ENCODE measurements around the gene TMEM59. TPM values are rescaled to one million over a fixed set of nuclear protein-coding genes. Genes with fewer than 3 reads are reported as not detected.

TMEM59 gene
- total RNA-seq, 2 experiments from 2014 or later = 93.4 to 109 TPM

DNA sequence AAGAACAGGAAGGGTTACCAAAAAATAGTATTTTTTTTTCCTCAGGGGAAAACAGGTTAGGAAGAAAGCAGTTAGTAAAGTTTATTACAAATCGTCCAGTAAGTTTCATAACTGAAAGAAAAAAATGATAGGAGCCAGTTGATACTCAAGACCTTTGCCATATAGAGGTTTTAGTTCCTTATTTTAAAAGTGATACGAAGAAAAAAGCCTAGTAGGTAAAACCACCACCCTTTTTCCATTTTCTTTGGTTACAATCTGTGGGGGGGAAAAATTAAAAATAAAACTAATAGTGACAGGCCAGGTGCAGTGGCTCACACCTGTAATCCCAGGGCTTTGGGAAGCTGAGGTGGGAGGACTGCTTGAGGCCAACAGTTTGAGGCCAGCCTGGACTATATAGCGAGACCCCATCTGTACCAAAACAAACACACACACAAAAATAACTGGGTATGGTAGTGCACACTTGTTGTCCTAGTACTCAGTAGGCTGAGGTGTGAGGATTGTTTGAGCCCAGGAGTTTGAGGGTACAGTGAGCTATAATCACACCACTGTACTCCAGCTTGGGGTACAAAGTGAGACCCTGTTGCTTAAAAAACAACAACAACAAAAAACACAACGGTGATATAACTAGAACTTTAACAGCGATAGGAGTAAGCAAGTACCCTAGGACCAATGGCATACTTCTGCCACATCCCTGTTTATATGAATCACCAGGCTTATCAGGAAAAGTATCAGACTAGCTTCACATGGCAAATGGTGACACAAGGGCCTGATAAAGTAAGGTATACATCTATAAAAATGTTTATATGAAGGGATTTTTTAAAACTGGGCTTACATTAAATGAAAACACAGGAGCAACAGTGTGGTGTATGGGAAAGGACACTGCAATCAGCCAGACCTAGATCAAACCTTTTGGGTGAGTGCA is 5.4 kb downstream of the TMEM59 start:
- no peak for TF ChIP-seq CTCF (IDR thresholded peaks at IDR 0.05)
- DNase-seq = no peak
- Mint-ChIP-seq H3K27ac (peak overlapping the region; percentile 71), H3K36me3 (ENCODE audit: low read depth) (peaks cover 11% of the 10 kb centered on the region), H3K4me3 (no peak overlapping the region), H3K27me3 (no peaks in the 10 kb centered on the region), H3K9me3 (no peaks in the 10 kb centered on the region), H3K4me1 (ENCODE audit: low read depth) (peaks cover 46% of the 10 kb centered on the region)
- intact Hi-C loops (cut with micrococcal nuclease) = no loop called here
- ChIA-PET CTCF (interaction anchor here (1.3 to 3.2 kb wide), 5 partner anchors 7 to 754 kb away, joined by 3 to 14 read pairs (median 7); partner anchors contain the start of gene TTC22), POLR2A (interaction anchor here (0.6 kb wide), 1 partner anchor 831 kb away, joined by 3 read pairs; no protein-coding TSS in a partner anchor)
- no peak for ATAC-seq

DNA sequence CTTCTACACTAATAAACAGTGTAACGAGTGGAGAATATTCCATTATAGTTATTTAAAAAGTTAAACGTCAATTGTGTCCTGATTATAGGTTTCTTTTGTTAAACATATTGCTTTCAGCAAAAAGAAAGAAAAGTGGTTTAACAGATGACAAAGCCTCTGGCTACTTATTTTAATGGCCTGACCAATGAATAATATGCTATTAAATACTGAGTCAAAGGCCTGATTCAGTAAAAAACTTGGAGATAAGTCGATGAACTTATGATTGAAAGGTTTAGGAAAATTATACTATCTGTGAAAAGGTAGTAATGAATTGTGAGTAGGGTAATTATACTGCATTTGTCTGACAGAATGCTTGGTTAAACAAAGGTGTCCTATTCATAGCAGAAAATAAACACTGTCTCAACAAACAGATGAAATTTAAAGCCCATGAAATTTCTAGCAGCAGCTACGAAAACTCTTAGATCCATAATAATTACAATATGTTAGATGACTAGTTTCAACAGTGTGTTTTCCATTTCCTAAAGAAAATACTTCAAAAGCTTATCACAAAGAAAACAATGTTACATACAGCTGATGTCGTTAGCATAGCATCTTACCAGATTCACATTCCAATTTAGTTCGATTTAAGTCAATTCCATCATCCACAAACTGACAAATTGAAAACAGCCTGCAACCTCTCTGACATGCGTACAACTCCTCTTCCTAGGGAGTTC is 6.2 kb downstream of the TMEM59 start:
- Mint-ChIP-seq H3K4me3 (no peak overlapping the region), H3K27me3 (no peaks in the 10 kb centered on the region), H3K9me3 (no peaks in the 10 kb centered on the region), H3K27ac (peak overlapping the region; percentile 71), H3K36me3 (ENCODE audit: low read depth) (peaks cover 15% of the 10 kb centered on the region), H3K4me1 (ENCODE audit: low read depth) (peaks cover 46% of the 10 kb centered on the region)
- ChIA-PET CTCF (interaction anchor here (3.2 kb wide), 1 partner anchor 35 kb away, joined by 14 read pairs; no protein-coding TSS in a partner anchor), POLR2A (no interaction called here)
- DNase-seq (no peak), ATAC-seq (no peak)
- intact Hi-C loops (cut with micrococcal nuclease) = no loop called here
- TF ChIP-seq CTCF (IDR thresholded peaks at IDR 0.05) = no peak

DNA sequence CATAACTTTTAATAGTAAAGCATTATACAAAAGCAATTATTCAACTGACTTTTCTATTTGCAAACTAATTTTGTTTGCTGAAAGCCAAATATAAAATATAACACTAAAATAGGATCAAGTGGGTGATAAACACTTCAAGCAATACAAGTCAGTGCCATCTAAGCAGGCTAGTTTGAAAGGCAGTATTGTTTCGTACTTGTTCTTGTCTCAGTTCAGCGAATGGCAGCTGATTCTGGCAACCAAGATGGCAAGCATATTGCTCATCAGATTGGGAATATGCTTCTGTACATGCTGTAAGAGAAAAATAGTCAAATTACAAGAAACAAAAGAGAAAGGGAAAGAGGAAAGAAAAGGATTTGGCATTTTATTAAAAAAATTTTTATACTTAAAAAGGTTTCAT is 7.5 kb downstream of the TMEM59 start:
- H3K27me3 Mint-ChIP-seq = no peaks in the 10 kb centered on the region
- ChIA-PET CTCF (interaction anchor here (1.3 kb wide), 1 partner anchor 184 kb away, joined by 3 read pairs; no protein-coding TSS in a partner anchor), POLR2A (no interaction called here)
- H3K36me3 Mint-ChIP-seq (ENCODE audit: low read depth) = peaks cover 15% of the 10 kb centered on the region
- intact Hi-C loops (cut with micrococcal nuclease) = no loop called here
- no peak for DNase-seq
- no peak for ATAC-seq
- peaks cover 46% of the 10 kb centered on the region for H3K4me1 Mint-ChIP-seq (ENCODE audit: low read depth)
- no peak overlapping the region for H3K4me3 Mint-ChIP-seq
- no peaks in the 10 kb centered on the region for H3K9me3 Mint-ChIP-seq
- H3K27ac Mint-ChIP-seq = peak overlapping the region; percentile 71
- no peak for TF ChIP-seq CTCF (IDR thresholded peaks at IDR 0.05)

DNA sequence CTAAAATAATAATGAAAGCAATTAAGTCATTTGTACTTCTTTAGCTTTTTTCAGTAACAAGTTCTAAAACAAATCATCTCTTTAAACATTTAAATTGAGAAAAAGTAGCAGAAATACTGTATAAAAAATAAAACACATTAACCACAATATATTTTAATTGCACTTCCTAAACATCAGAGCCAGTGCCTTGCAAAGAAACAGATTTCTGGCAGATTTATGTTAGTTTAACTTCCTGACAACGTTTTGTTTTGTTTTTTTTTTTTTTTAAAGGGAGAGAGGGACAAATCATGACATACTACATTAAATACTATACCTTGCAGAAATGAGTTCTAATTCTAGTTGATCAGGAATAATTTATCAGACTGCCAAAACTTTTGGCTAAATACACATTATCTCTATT is 11.2 kb downstream of the TMEM59 start:
- no peak for ATAC-seq
- H3K9me3 Mint-ChIP-seq = no peaks in the 10 kb centered on the region
- POLR2A ChIA-PET = no interaction called here
- H3K27me3 Mint-ChIP-seq = no peaks in the 10 kb centered on the region
- H3K27ac Mint-ChIP-seq = peak overlapping the region; percentile 69
- no peak for DNase-seq
- peaks cover 22% of the 10 kb centered on the region for H3K36me3 Mint-ChIP-seq (ENCODE audit: low read depth)
- peaks cover 18% of the 10 kb centered on the region for H3K4me1 Mint-ChIP-seq (ENCODE audit: low read depth)
- no peak overlapping the region for H3K4me3 Mint-ChIP-seq
- TF ChIP-seq CTCF (IDR thresholded peaks at IDR 0.05) = no peak
- CTCF ChIA-PET = interaction anchor here (0.9 to 2.5 kb wide), 5 partner anchors 7 to 181 kb away, joined by 3 to 8 read pairs (median 6); no protein-coding TSS in a partner anchor
- intact Hi-C loops (cut with micrococcal nuclease) = no loop called here

Measured in activated CD8-positive, alpha-beta T cell treated with anti-CD3 and anti-CD28 coated beads for 36 hours (primary cell).